ENCODE measurements around the gene ADAMTSL4.

The ADAMTSL4 gene

DNA sequence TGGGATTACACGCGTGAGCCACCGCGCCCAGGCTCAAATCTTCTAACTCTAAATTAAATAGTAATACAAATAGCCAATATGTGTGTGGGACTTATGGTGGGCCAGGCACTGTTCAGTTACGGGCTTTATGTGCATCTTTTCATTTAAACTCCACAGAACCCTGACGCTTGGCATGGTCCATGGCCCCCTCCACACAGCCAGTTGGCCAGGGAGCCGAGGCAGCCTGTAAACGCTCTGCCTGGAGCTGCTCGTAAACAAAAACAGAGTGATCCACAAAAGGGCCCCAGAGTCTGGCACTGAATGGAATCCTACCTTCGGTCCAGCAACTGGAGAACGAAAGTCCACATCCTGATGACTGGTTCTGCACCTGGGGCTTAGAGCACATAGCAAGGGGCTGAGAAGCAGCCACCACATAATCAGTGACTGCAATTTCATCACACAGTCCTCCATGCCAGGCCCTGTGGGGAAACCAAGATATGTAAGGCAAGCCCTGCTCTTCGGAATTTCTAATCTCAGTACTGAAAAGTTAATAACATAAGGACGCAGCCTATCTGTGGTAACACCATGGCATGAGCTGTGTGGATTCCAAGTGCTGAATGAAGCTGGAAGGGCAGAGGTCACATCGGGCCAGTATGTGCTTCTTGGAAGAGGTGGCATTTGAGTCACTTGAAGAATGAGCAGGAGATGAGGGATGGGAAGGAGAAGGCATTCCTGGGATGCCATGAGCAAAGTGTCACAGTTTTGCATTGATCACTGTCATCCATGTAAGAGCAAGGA lies 13.5 kb upstream of the ADAMTSL4 start:
- peaks cover 10% of the 10 kb centered on the region; the same call in 1 of the 2 replicates for H3K4me1 ChIP-seq (ENCODE audit: control insufficient read depth, insufficient read depth, low read length)
- no peak overlapping the region for H3K27ac ChIP-seq (ENCODE audit: low read depth, low read length)
- H3K9ac ChIP-seq (ENCODE audit: low read depth, low read length): no peak overlapping the region
- no peaks in the 10 kb centered on the region for H3K9me3 ChIP-seq (ENCODE audit: control insufficient read depth, insufficient read depth, low read length)
- H3K36me3 ChIP-seq (ENCODE audit: control insufficient read depth, insufficient read depth, low read length): no peaks in the 10 kb centered on the region
- no peaks in the 10 kb centered on the region for H3K27me3 ChIP-seq (ENCODE audit: control insufficient read depth, insufficient read depth, low read length)
- H3K4me3 ChIP-seq (ENCODE audit: low read depth, low read length): no peak overlapping the region

GRCh38 chr1:150536836-150537731 lies 12.1 kb upstream of the ADAMTSL4 start:
- peaks cover 10% of the 10 kb centered on the region; the same call in 1 of the 2 replicates for H3K4me1 ChIP-seq (ENCODE audit: control insufficient read depth, insufficient read depth, low read length)
- no peaks in the 10 kb centered on the region for H3K9me3 ChIP-seq (ENCODE audit: control insufficient read depth, insufficient read depth, low read length)
- H3K9ac ChIP-seq (ENCODE audit: low read depth, low read length): no peak overlapping the region
- no peaks in the 10 kb centered on the region for H3K27me3 ChIP-seq (ENCODE audit: control insufficient read depth, insufficient read depth, low read length)
- no peaks in the 10 kb centered on the region for H3K36me3 ChIP-seq (ENCODE audit: control insufficient read depth, insufficient read depth, low read length)
- no peak overlapping the region for H3K4me3 ChIP-seq (ENCODE audit: low read depth, low read length)
- peak overlapping the region; percentile 46 for H3K27ac ChIP-seq (ENCODE audit: low read depth, low read length)

- no peak overlapping the region for H3K4me3 ChIP-seq (ENCODE audit: low read depth, low read length)
- no peaks in the 10 kb centered on the region for H3K9me3 ChIP-seq (ENCODE audit: control insufficient read depth, insufficient read depth, low read length)
- peaks cover 10% of the 10 kb centered on the region; the same call in 1 of the 2 replicates for H3K4me1 ChIP-seq (ENCODE audit: control insufficient read depth, insufficient read depth, low read length)
- no peak overlapping the region for H3K9ac ChIP-seq (ENCODE audit: low read depth, low read length)
- no peaks in the 10 kb centered on the region for H3K27me3 ChIP-seq (ENCODE audit: control insufficient read depth, insufficient read depth, low read length)
- no peaks in the 10 kb centered on the region for H3K36me3 ChIP-seq (ENCODE audit: control insufficient read depth, insufficient read depth, low read length)
- H3K27ac ChIP-seq (ENCODE audit: low read depth, low read length): peak overlapping the region; percentile 89
Observed at GRCh38 chr1:150537732-150538684, 11.2 kb upstream of the ADAMTSL4 start.

- Histone ChIP-seq H3K27me3 (ENCODE audit: control insufficient read depth, insufficient read depth, low read length) (peaks cover 4% of the 10 kb centered on the region), H3K4me3 (ENCODE audit: low read depth, low read length) (no peak overlapping the region), H3K9me3 (ENCODE audit: control insufficient read depth, insufficient read depth, low read length) (no peaks in the 10 kb centered on the region), H3K27ac (ENCODE audit: low read depth, low read length) (no peak overlapping the region), H3K9ac (ENCODE audit: low read depth, low read length) (no peak overlapping the region), H3K36me3 (ENCODE audit: control insufficient read depth, insufficient read depth, low read length) (no peaks in the 10 kb centered on the region), H3K4me1 (ENCODE audit: control insufficient read depth, insufficient read depth, low read length) (peaks cover 2% of the 10 kb centered on the region; the same call in 1 of the 2 replicates)
Observed at GRCh38 chr1:150543500-150544143, 5.6 kb upstream of the ADAMTSL4 start.

- H3K4me3 ChIP-seq (ENCODE audit: low read depth, low read length): no peak overlapping the region
- H3K9ac ChIP-seq (ENCODE audit: low read depth, low read length): no peak overlapping the region
- H3K4me1 ChIP-seq (ENCODE audit: control insufficient read depth, insufficient read depth, low read length): peaks cover 2% of the 10 kb centered on the region; the same call in 1 of the 2 replicates
- H3K9me3 ChIP-seq (ENCODE audit: control insufficient read depth, insufficient read depth, low read length): no peaks in the 10 kb centered on the region
- no peaks in the 10 kb centered on the region for H3K36me3 ChIP-seq (ENCODE audit: control insufficient read depth, insufficient read depth, low read length)
- no peak overlapping the region for H3K27ac ChIP-seq (ENCODE audit: low read depth, low read length)
- H3K27me3 ChIP-seq (ENCODE audit: control insufficient read depth, insufficient read depth, low read length): peaks cover 7% of the 10 kb centered on the region
Observed at GRCh38 chr1:150544204-150544603, 5.0 kb upstream of the ADAMTSL4 start.

DNA sequence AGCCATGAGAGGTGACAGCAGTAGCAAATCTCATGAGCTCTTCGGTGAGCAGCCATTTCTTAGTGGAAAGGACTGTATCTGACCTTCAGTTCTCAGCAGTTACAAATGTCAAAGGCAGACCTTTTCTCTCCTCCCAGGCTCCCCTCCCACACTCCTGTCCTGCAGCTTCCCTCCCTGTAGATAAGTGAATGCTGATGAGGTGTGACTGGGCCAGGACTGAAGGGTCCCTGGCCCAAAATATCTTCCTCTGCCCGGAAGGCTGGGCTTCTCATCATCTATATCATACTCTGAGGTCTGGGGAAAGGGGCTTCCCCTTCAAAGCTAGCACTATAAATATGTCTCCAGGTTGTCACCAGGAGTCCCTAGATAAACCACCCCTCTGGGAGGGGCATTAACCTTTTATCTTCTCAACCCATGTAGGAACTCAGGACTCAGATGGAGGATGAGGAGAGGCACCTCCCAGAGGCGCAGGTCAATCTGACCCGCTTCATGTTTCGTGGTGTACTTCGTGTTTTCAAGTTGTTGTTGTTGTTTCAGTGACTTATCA lies 3.6 kb upstream of the ADAMTSL4 start:
- H3K9me3 ChIP-seq (ENCODE audit: control insufficient read depth, insufficient read depth, low read length): no peaks in the 10 kb centered on the region
- no peak overlapping the region for H3K9ac ChIP-seq (ENCODE audit: low read depth, low read length)
- H3K27ac ChIP-seq (ENCODE audit: low read depth, low read length): no peak overlapping the region
- H3K4me1 ChIP-seq (ENCODE audit: control insufficient read depth, insufficient read depth, low read length): peaks cover 2% of the 10 kb centered on the region; the same call in 1 of the 2 replicates
- no peaks in the 10 kb centered on the region for H3K36me3 ChIP-seq (ENCODE audit: control insufficient read depth, insufficient read depth, low read length)
- peaks cover 15% of the 10 kb centered on the region for H3K27me3 ChIP-seq (ENCODE audit: control insufficient read depth, insufficient read depth, low read length)
- no peak overlapping the region for H3K4me3 ChIP-seq (ENCODE audit: low read depth, low read length)

GRCh38 chr1:150546294-150546937 lies 2.8 kb upstream of the ADAMTSL4 start:
- H3K4me1 ChIP-seq (ENCODE audit: control insufficient read depth, insufficient read depth, low read length): peaks cover 2% of the 10 kb centered on the region; the same call in 1 of the 2 replicates
- no peak overlapping the region for H3K27ac ChIP-seq (ENCODE audit: low read depth, low read length)
- peaks cover 21% of the 10 kb centered on the region for H3K27me3 ChIP-seq (ENCODE audit: control insufficient read depth, insufficient read depth, low read length)
- H3K9ac ChIP-seq (ENCODE audit: low read depth, low read length): no peak overlapping the region
- no peaks in the 10 kb centered on the region for H3K9me3 ChIP-seq (ENCODE audit: control insufficient read depth, insufficient read depth, low read length)
- no peaks in the 10 kb centered on the region for H3K36me3 ChIP-seq (ENCODE audit: control insufficient read depth, insufficient read depth, low read length)
- no peak overlapping the region for H3K4me3 ChIP-seq (ENCODE audit: low read depth, low read length)

DNA sequence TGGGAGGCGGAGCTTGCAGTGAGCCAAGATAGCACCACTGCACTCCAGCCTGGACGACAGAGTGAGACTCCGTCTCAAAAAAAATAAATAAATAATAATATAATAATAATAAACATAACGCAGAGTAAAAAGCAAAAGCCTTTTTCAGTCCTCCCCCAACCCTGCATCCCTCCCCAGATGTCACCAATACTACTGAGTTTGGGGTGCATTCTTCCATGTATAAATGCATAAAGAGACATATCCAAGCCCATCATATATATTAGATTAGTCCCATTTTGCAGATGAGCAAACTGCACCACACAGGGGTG lies 930 bp upstream of the ADAMTSL4 start:
- H3K9me3 ChIP-seq (ENCODE audit: control insufficient read depth, insufficient read depth, low read length): no peaks in the 10 kb centered on the region
- H3K9ac ChIP-seq (ENCODE audit: low read depth, low read length): no peak overlapping the region
- H3K4me3 ChIP-seq (ENCODE audit: low read depth, low read length): peak overlapping the region; percentile 62
- no peaks in the 10 kb centered on the region for H3K36me3 ChIP-seq (ENCODE audit: control insufficient read depth, insufficient read depth, low read length)
- no peak overlapping the region for H3K27ac ChIP-seq (ENCODE audit: low read depth, low read length)
- H3K4me1 ChIP-seq (ENCODE audit: control insufficient read depth, insufficient read depth, low read length): peaks cover 10% of the 10 kb centered on the region; the same call in 1 of the 2 replicates
- H3K27me3 ChIP-seq (ENCODE audit: control insufficient read depth, insufficient read depth, low read length): peaks cover 21% of the 10 kb centered on the region

- no peak overlapping the region for H3K9ac ChIP-seq (ENCODE audit: low read depth, low read length)
- peak overlapping the region; percentile 33 for H3K27ac ChIP-seq (ENCODE audit: low read depth, low read length)
- H3K27me3 ChIP-seq (ENCODE audit: control insufficient read depth, insufficient read depth, low read length): peaks cover 21% of the 10 kb centered on the region
- peak overlapping the region; percentile 62 for H3K4me3 ChIP-seq (ENCODE audit: low read depth, low read length)
- H3K36me3 ChIP-seq (ENCODE audit: control insufficient read depth, insufficient read depth, low read length): no peaks in the 10 kb centered on the region
- H3K9me3 ChIP-seq (ENCODE audit: control insufficient read depth, insufficient read depth, low read length): no peaks in the 10 kb centered on the region
- H3K4me1 ChIP-seq (ENCODE audit: control insufficient read depth, insufficient read depth, low read length): peaks cover 10% of the 10 kb centered on the region; the same call in 1 of the 2 replicates
Observed at GRCh38 chr1:150549496-150550221, 451 bp downstream of the ADAMTSL4 start.
